ENCODE measurements around the gene TMEM198.
A peak's percentile ranks its signal among the peaks of the same experiment; 100 is the strongest.

TMEM198 gene

GRCh38 chr2:219544567-219544966, 739 bp downstream of the TMEM198 start:
- no peak for DNase-seq (ENCODE audit: low spot score)

- no peak for DNase-seq (ENCODE audit: low spot score)
Measured at GRCh38 chr2:219545295-219545942, 1.6 kb downstream of the TMEM198 start.

- no peak for DNase-seq (ENCODE audit: low spot score)
Measured at GRCh38 chr2:219545943-219546352, 2.1 kb downstream of the TMEM198 start.

GRCh38 chr2:219547621-219548020, 3.8 kb downstream of the TMEM198 start:
- DNase-seq (ENCODE audit: low spot score), result no peak

- DNase-seq (ENCODE audit: low spot score), result no peak
Measured at GRCh38 chr2:219548990-219549389, 5.2 kb downstream of the TMEM198 start.

- no peak for DNase-seq (ENCODE audit: low spot score)
Measured at GRCh38 chr2:219549619-219550018, 5.8 kb downstream of the TMEM198 start.

- peak; percentile 64 for DNase-seq (ENCODE audit: low spot score)
Measured at GRCh38 chr2:219551441-219552381, 7.9 kb downstream of the TMEM198 start.

- peak; percentile 92 for DNase-seq (ENCODE audit: low spot score)
Measured at GRCh38 chr2:219552382-219553167, 8.7 kb downstream of the TMEM198 start.

- no peak for DNase-seq (ENCODE audit: low spot score)
Measured at GRCh38 chr2:219553168-219553417, 9.3 kb downstream of the TMEM198 start.

- no peak for DNase-seq (ENCODE audit: low spot score)
Measured at GRCh38 chr2:219553463-219553963, 9.7 kb downstream of the TMEM198 start.

GRCh38 chr2:219554350-219554749, 10.5 kb downstream of the TMEM198 start:
- DNase-seq (ENCODE audit: low spot score), result no peak

GRCh38 chr2:219555956-219556355, 12.1 kb downstream of the TMEM198 start:
- no peak for DNase-seq (ENCODE audit: low spot score)

- no peak for DNase-seq (ENCODE audit: low spot score)
Measured at GRCh38 chr2:219556413-219556812, 12.6 kb downstream of the TMEM198 start.

- no peak for DNase-seq (ENCODE audit: low spot score)
Measured at GRCh38 chr2:219557320-219557719, 13.5 kb downstream of the TMEM198 start.

- no peak for DNase-seq (ENCODE audit: low spot score)
Measured at GRCh38 chr2:219557791-219558785, 14.3 kb downstream of the TMEM198 start.

GRCh38 chr2:219559156-219559915, 15.5 kb downstream of the TMEM198 start:
- no peak for DNase-seq (ENCODE audit: low spot score)

GRCh38 chr2:219560037-219560892, 16.4 kb downstream of the TMEM198 start:
- peak; percentile 78 for DNase-seq (ENCODE audit: low spot score)

- DNase-seq (ENCODE audit: low spot score), result no peak
Measured at GRCh38 chr2:219560893-219561178, 17.0 kb downstream of the TMEM198 start.

- DNase-seq (ENCODE audit: low spot score), result no peak
Measured at GRCh38 chr2:219561179-219562048, 17.6 kb downstream of the TMEM198 start.

Measured in HuH-7.5 (cell line).